ENCODE data around the gene FNBP1. TPM values are rescaled to one million over a fixed set of nuclear protein-coding genes. Genes with fewer than 3 reads are reported as not detected.

FNBP1 gene
- total RNA-seq, 1 experiment from 2014 or later, result 36.5 TPM

DNA sequence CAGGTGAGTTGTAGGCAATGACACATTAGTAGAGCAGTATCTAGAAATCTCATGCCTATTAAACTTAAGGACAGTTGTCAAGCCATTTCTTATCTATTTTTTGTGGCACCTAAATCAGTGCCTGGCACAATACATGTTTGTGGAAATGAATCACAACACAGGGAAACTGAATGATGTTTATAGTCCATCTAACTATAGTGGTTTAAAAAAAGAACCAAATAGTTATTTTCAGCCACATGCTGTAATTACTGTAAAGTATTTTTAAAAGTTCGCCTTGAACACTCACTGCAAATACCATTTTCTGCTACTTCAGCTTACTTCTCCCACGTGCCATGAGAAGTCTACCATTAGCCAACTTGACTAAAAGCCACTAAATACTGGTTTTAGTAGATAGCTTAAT lies 21.9 kb downstream of the FNBP1 start:
- Histone ChIP-seq H3K27me3 (ENCODE audit: insufficient read depth, low read length) (no peaks in the 10 kb centered on the region), H4K20me1 (ENCODE audit: control insufficient read depth, insufficient read depth, insufficient read length) (no peaks in the 10 kb centered on the region)
- TF ChIP-seq, protein P1, sequence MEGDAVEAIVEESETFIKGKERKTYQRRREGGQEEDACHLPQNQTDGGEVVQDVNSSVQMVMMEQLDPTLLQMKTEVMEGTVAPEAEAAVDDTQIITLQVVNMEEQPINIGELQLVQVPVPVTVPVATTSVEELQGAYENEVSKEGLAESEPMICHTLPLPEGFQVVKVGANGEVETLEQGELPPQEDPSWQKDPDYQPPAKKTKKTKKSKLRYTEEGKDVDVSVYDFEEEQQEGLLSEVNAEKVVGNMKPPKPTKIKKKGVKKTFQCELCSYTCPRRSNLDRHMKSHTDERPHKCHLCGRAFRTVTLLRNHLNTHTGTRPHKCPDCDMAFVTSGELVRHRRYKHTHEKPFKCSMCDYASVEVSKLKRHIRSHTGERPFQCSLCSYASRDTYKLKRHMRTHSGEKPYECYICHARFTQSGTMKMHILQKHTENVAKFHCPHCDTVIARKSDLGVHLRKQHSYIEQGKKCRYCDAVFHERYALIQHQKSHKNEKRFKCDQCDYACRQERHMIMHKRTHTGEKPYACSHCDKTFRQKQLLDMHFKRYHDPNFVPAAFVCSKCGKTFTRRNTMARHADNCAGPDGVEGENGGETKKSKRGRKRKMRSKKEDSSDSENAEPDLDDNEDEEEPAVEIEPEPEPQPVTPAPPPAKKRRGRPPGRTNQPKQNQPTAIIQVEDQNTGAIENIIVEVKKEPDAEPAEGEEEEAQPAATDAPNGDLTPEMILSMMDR (conservative IDR thresholded peaks at IDR 0.05), result no peak

More for the DNA sequence above, 21.9 kb downstream of the FNBP1 start:
- Histone ChIP-seq H3K4me2 (ENCODE audit: insufficient read depth, insufficient read length, low read length) (no peak overlapping the region), H3K79me2 (ENCODE audit: insufficient read depth, low read length) (no peaks in the 10 kb centered on the region; the same call in 1 of the 2 replicates), H2BK15ac (ENCODE audit: low read depth, low read length) (no peak overlapping the region), H3K14ac (ENCODE audit: insufficient read depth, low read length) (no peak overlapping the region), H3T11ph (ENCODE audit: low read length) (no peak overlapping the region), H2BK120ac (ENCODE audit: low read depth, low read length, poor library complexity, severe bottlenecking) (no peak overlapping the region), H3K27ac (ENCODE audit: insufficient read length, low read depth, low read length) (no peak overlapping the region), H4K8ac (replicated peaks; ENCODE audit: insufficient read length, low read depth, low read length) (no peak overlapping the region), H3K18ac (ENCODE audit: insufficient read length, low read depth, low read length) (no peak overlapping the region), H4K91ac (ENCODE audit: insufficient read length, low read depth, low read length) (no peak overlapping the region), H2BK5ac (ENCODE audit: insufficient read length, low read length) (no peak overlapping the region), H2BK20ac (ENCODE audit: low read depth, low read length, poor library complexity, severe bottlenecking) (no peak overlapping the region), H3K79me1 (ENCODE audit: insufficient read depth, low read depth, low read length, poor library complexity, severe bottlenecking) (no peaks in the 10 kb centered on the region), H3K56ac (ENCODE audit: insufficient read length, low read depth, low read length) (no peak overlapping the region), H2AFZ (ENCODE audit: low read length) (no peak overlapping the region), H3K23me2 (ENCODE audit: insufficient read length, low read depth, low read length, poor library complexity, severe bottlenecking) (no peaks in the 10 kb centered on the region), H3K9me3 (ENCODE audit: control insufficient read depth, low read depth, low read length) (no peaks in the 10 kb centered on the region), H2BK12ac (ENCODE audit: insufficient read length, low read depth, low read length) (no peak overlapping the region), H2AK5ac (ENCODE audit: insufficient read length, low read length) (no peak overlapping the region), H3K9ac (ENCODE audit: extremely low read depth, insufficient read length, low read length) (no peak overlapping the region), H3K4me1 (ENCODE audit: insufficient read depth, low read length) (no peaks in the 10 kb centered on the region; the same call in 1 of the 2 replicates), H3K4ac (ENCODE audit: low read depth, low read length) (no peak overlapping the region), H3K23ac (ENCODE audit: insufficient read length, low read depth, low read length) (no peak overlapping the region), H4K5ac (ENCODE audit: insufficient read length, low read depth, low read length) (no peak overlapping the region)
- Mint-ChIP-seq H3K27ac (no peak overlapping the region), H3K36me3 (ENCODE audit: insufficient read depth in 1 of 3, low read depth in 3 of 3) (peaks cover 7 to 12% (median 9%) of the 10 kb centered on the region in 3 experiments), H3K27me3 (ENCODE audit: low read depth) (no peaks in the 10 kb centered on the region), H3K4me3 (no peak overlapping the region), H3K4me1 (peaks cover 3 to 8% of the 10 kb centered on the region in 2 experiments; a peak in 2 of 4 replicates), H3K9me3 (peaks cover 7 to 8% of the 10 kb centered on the region in 2 experiments)
- DNase-seq, result no peak
- WGBS (ENCODE audit: extremely low coverage, insufficient read length, low lambda C conversion rate), result no CpG with 5 or more reads among the region's 2 CpGs
